GM19025 (cell line): Measurements from ENCODE around the gene ACE2.

Experiments used
- ATAC-seq: cut with Tn5 transposase; IDR thresholded peaks from one replicate; pipeline ENCODE4 v1.9.1; 2021; ENCODE audit warnings: mild to moderate bottlenecking, low read depth, moderate library complexity; ENCODE audit not compliant: unreplicated experiment

ACE2 gene

GRCh38 chrX:15515931-15516330 lies 84.8 kb downstream of the ACE2 start:
- ATAC-seq, result no peak

- no peak for ATAC-seq
Observed at GRCh38 chrX:15514279-15514678, 86.5 kb downstream of the ACE2 start.

GRCh38 chrX:15512401-15512965 lies 88.3 kb downstream of the ACE2 start:
- no peak for ATAC-seq

- ATAC-seq, result no peak
Observed at GRCh38 chrX:15511563-15511962, 89.2 kb downstream of the ACE2 start.
